Left forelimb (tissue), 1 donor: ENCODE measurements around the gene PRDM16.

ENCODE experiments used
- DNase-seq: peaks from one replicate; pipeline ENCODE4 v3.0.0-alpha.2; 2018; ENCODE audit warnings: low spot score

Gene PRDM16

DNA sequence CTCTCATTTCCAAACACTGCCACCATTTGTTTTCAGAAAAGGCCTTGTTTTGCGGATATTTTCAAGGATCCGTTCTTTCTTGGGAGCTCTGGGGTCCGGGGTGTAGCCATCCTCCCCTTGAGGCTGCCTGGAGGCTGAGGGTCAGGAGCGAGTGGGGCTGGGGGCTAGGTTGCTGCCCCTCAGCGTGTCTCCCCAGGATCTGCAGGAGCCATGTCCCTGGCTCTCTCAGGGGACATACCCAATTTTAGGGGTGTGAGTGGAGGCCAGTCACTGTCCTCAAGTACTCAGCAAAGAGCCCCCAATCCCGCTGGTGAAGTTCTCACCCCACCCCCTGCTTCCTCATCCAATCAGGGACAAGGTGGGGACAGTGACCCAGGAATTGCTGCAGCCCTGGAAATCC lies 15.0 kb upstream of the PRDM16 start:
- peak; percentile 31 for DNase-seq

DNA sequence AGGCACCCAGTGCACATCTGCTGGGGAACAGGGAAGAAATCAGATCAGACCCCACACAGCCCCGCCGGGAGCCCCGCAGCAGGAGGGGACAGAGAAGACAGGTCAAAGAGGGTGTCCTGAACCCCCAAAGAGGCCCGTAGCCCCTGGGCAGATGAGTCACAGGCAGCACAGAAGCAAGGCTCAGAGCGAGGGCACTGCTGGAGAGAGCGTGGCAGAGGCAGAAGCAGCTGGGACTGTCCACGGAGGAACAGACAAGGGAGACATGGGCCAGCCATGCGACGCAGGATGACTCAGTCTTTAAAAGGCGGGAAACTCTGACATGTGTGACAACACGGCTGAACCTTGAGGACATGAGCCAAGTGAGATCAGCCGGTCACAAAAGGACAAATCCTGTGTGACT lies 14.5 kb upstream of the PRDM16 start:
- DNase-seq: peak; percentile 48

- peak; percentile 20 for DNase-seq
Observed at GRCh38 chr1:3055051-3055450, 14.0 kb upstream of the PRDM16 start.

DNA sequence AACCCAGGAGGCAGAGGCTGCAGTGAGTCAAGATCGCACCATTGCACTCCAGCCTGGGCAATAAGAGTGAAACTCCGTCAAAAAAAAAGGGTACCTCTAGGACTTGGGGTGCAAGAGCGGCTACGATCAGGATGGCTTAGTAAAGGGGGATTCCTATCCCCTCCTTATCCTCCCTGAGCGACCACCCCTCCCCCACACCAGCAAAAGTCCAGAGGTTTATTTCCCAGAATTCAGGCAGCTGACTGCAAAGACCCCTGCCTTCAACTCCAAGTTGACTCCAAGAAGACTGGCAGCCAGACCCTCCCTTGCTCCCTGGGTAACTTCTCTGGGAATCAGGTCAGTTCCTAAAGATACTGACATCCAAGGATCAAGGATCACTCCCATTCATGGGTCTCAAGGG lies 12.4 kb upstream of the PRDM16 start:
- peak; percentile 26 for DNase-seq

GRCh38 chr1:3058263-3059030 lies 10.6 kb upstream of the PRDM16 start:
- DNase-seq: peak; percentile 41

DNA sequence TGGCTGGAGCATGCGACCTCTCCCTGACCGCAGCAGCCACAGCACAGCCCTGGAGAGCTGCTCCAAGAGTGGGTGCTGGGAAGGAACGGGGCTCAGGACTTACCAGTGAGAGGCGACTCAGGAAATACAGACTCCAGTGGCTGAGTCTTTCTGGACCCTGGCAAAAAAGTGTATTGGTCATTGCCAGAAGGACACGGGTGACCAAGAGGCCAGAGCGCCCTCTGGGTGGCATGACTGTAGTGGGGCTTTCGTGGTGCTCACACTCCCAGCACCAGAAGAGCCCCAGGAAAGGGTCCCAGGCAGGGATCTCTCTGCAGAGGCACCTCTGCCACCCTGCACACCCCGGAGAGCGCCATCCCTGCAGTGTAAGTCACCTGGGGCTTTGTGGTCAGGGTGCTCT lies 8.9 kb upstream of the PRDM16 start:
- peak; percentile 51 for DNase-seq

DNA sequence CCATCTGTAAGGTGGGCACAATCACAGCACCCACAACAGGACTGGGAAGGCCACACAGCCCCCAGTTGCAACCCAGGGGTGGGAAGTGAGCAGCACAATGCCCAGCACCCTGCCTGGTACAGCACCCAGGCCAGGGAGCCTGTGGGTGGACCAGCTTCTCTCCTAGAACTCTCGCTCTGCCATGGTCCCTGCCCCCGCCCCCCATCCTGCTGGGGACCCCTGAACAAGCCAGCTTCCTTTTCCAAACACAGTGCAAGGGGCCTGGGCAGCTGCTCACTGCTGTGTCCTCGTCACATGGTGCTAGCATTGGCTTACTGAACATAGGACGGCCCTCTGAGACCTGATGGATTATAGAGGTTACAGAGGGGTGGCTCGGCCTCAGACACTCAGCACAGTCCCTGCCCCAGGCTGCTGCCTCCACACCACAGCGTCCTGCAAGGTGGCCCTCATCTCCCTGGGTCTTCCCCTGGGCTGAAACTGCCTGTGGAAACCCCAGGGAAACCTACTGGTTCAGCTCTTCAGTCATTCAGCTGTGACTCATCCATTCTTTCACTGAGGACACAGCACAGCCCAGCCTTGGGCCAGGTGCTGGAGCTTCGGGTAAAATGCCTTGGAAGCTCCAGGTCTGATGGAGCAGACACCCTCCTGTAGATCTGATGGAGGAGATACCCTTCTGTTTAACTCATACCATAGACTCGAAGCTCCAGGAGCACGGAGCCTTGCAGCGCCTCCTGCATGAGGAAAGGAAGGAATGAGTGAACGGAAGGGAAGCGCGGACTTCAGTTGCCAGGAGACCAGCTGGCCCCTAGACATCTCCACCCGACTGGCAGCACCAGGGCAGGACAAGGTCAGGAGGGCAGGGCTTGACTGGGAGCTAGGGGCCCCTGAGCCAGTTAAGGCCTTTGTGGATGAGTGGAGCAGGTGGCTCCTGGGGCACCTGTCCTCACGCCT lies 8.1 kb upstream of the PRDM16 start:
- DNase-seq: peak; percentile 48

DNA sequence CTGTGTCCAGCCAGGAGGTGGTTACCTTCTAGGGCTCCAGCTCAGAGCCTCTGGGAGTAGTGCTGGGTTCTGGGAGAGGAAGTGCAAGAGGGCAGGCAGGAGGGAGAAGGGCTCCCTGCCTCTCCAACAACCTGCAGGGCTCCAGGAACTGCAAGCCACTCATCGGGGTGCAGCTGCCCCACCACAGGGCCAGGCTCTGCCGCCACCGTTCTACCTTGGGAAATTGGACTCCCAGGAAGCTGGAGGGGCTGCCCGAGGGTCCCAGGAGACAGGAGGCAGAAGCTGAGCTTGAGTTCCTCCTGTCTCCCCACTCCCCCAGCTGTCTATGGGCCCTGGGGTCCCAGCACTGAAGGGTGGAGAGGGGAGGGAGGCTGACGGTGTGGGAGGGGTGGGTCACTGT lies 7.4 kb upstream of the PRDM16 start:
- peak; percentile 60 for DNase-seq

- peak; percentile 55 for DNase-seq
Observed at GRCh38 chr1:3061981-3062615, 6.9 kb upstream of the PRDM16 start.

GRCh38 chr1:3062616-3063378 lies 6.2 kb upstream of the PRDM16 start:
- DNase-seq: peak; percentile 64

- peak; percentile 63 for DNase-seq
Observed at GRCh38 chr1:3063379-3064295, 5.4 kb upstream of the PRDM16 start.

GRCh38 chr1:3064296-3064850 lies 4.6 kb upstream of the PRDM16 start:
- DNase-seq: no peak

- no peak for DNase-seq
Observed at GRCh38 chr1:3064901-3065300, 4.1 kb upstream of the PRDM16 start.

DNA sequence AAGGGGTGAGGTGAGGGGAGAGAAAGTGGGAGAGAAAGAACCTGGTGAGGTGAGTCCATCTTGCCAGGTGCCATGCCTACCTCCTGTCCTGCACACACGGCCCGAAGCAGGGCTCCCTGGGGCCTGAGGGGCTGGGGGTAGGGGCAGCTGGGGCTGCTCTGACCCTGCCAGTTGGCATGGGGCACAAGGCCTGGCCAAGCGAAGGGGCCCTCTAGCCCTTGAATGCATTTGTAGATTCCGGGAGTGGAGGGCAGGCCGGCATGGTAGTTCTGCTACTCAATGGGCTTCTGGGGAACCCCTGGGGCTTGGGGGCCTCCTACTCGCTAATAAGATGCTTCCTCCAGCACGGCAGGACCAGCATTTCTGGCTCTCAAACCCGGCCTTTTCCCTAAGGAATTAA lies 3.6 kb upstream of the PRDM16 start:
- peak; percentile 41 for DNase-seq

DNA sequence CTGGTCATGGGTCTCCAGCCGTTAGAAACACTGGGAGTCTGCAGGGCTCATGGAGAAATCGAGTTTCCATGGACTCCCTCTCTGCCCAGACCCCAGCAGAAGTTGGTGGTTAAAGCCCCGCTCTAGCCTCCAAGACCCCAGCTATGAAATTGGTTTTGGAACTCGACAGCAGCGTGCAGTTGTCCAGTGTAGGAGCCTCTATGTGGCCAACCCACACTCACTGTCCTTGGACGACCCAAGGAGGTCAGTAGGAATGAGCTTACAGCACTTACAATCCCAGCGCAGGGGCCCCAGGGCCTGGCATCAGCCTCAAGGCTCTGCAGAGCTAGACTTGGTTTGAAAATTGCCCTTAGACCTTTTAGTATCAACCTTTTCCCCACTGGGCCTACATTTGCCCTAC lies 3.2 kb upstream of the PRDM16 start:
- DNase-seq: no peak

GRCh38 chr1:3066250-3066711 lies 2.7 kb upstream of the PRDM16 start:
- DNase-seq: peak; percentile 63

- DNase-seq: peak; percentile 48
Observed at GRCh38 chr1:3066826-3067225, 2.2 kb upstream of the PRDM16 start.

DNA sequence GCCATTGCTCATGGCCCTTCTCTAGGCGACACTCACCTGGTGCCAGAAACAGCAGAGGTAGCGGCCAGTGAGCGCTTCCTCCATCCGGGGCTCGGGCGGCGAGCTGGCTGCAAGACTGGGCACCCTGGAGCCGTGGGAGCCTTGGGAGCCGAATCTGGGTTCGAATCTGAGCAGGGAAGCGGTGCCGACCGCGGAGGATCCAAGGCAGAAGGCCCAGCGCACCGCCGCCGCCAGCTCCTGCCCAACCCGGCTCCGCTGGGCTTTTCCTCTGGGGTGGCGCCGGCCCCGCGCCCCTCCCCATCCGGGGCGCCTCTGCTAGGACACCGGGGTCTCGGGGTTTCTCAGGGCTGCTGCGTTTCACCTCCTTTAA lies 1.7 kb upstream of the PRDM16 start:
- DNase-seq: no peak

DNA sequence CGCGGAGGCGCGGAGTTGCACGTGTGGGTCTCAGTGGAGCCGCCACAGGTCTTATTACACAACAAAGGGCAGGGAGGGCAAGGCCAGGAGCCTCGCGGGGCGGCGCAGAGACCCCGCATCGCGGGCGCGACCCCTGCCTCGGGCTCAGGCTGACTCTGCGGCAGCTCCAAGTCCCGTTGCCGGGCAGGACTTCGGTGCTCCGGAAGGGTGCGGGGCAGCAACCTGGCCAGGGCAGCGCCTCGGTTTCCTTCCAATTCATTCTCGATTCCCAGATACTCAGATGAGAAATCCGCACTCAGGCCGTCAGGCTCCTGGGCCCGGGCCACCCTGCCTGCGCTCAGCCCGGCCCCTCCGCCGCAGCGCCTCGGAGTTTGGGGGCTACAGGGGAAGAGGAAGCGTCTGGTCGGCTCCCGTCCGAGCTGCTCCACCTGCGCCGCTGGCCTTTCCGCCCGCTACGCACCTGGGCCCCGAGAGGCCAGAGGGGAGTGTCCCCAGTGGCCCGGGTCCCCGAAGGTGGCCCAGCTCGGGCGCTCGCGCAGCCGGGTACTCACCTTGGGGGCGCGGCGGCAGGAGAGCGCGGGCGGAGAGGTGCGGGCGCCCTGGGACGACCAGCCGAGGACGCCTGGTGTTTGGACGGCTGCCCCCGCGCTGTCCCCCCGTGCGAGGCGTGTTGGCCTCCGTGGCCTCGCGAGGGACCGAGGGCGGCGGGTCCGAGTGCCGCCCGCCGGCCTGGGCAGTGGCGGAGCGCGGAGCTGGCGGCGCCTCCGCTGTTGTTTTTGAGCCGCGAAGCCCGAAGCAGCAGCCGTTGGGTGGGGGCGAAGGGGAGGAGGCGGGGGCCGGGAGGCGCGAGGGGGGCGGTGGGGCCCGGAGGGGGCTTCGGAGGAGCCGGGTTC lies 1.1 kb upstream of the PRDM16 start:
- no peak for DNase-seq
